GM21786 (cell line): ENCODE data around the gene DGKG.

Experiments
- ATAC-seq: cut with Tn5 transposase; IDR thresholded peaks from one replicate; pipeline ENCODE4 v1.9.1; 2021; ENCODE audit not compliant: unreplicated experiment

Gene DGKG

DNA sequence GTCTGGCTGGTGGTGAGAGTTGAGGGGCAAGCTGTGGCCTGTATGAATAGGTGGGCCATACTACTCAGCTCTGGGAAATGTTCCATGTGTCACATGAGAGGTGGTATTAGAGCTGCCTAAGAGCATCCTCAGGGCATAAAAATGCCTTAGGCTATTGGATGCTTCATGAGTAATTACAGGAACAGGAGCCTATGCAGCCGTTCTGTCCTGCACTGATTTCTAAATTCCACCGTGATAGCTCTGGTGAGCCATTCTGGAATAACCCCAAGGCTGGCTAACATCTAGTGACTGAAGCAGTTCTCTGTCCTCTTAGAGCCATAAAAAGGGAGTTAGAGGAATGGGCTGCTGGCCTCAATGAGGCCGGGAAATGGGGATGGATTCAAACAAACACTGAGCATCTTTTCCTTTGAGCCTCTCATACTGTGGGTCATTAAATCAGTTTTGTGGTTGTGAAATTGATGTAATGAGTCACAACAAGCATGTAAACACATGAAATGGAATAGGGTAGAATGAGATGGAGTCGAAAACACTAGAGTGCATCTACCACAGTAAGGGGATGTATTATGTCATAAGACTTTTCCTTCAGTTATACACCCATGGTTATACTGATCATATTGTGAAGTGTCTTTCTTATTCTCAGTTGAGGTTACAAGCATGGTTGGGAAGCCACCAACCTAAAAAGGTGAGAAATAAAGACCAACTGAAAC, 41.0 kb downstream of the DGKG start:
- no peak for ATAC-seq

DNA sequence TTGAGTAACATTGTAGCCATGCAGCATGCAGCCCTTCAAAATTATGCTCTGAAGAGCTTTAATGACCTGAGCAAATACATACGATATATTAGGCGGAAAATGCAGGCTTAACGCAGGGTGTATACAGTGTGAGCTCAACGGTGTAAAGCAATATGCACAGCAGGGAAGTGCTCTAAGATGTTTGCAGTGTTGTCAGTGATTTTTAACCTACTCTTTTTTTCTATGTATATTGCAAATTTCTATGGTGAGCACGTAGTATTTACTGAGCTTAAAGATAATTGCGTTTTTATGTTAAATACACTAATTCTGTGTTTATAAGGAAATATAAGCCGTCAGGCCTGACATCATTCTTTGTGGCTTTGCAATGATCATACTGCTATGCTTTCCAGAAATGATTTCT, 42.1 kb downstream of the DGKG start:
- ATAC-seq, result no peak

DNA sequence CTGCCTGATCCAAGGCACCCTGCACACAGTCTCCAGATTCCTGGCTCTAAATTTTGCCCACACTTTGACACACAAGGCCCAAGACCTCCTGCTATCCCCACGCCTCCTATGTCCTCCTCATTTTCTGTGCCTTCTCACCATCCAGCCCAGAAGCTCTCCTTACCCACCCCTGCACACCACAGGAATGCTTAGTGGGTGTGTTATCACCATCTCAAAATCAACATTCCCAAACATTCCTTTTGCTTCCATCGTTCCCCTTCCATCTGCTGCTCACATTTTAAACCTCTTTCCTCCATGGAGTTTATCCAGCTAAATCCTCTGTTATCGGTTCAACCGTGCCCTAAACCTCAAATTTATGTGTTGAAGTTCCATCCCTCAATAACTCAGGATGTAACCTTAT, 43.9 kb downstream of the DGKG start:
- ATAC-seq, result no peak

DNA sequence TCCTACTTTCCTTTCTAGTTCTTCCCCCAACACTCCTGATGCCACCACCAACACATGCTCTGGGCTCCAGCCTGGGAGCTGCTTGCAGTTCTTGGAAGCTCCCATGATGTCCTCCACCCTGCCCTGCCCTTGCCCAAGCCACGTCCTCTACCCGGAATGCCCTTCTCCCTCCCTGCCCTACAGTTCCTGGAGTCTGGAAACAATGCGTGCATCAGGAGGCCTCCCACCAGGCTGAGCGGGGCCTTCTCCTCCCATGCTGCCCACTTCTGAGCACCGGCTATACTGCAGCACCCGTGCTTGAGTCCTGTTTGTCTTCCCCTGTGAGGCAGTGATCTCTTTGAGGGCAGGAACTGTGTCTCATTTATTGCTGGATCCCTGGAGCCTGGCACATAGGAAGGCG, 44.6 kb downstream of the DGKG start:
- ATAC-seq, result no peak

DNA sequence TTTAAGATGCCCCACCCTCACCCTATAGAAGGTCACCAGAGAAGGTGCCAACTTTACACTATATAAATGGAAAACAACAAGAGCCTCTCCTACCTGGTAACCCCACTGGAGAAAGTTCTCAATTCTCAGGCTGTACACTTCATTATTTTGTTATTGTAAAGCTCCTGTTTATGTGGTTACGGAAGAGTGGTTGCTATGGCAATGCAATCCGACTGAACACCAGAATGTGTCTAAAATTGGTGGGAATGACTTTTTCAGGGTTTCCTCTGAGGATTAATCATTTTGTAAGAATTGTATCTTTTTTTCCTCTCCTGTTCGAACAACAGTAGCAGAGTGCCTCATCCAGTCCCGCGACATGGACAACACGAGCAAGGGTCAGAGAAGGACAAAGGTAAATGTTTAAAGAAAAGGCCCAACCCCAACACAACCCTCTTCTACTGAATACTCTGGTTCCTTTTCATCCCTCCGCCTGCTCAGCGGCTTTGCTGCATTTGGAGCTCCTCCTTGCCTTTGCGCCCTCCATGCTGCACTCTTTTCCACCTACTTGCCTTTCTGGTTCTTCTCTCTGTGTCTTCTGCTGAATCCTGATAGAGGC, 45.3 kb downstream of the DGKG start:
- no peak for ATAC-seq

DNA sequence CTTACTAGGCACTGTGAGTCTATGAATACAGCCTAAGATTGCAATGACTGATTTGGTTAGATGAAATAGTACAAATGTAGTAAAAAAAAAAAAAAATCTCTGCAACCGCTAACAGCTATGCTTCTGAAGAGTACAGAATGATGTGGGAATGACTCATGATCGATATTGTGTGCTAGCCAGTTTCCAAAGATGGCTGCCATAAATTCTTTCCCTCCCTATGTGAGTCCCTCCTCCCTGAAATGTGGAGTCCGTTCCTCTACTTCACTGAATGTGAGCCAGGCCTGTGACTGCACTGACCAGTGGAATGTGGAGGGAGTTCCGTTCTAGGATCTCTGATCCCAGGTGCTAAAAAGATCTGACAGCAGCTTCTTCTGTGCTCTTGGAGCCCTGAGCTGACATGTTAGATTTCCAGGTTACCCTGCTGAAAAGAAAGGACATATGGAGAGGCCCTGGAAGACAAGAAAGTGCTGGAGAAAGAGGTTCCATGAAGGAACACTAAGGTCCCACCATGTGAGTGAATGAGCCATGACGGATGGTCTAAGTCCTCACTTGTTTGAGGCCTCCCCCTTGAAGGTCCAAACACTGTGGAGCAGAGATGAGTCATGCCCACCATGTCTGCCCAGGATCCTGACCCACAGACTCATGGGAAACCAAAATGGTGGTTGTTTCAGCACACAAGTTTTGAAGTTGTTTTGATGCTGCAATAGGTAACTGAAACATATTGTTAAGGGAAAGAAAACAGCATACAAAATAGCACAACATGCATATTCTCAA, 46.3 kb downstream of the DGKG start:
- ATAC-seq, result no peak

DNA sequence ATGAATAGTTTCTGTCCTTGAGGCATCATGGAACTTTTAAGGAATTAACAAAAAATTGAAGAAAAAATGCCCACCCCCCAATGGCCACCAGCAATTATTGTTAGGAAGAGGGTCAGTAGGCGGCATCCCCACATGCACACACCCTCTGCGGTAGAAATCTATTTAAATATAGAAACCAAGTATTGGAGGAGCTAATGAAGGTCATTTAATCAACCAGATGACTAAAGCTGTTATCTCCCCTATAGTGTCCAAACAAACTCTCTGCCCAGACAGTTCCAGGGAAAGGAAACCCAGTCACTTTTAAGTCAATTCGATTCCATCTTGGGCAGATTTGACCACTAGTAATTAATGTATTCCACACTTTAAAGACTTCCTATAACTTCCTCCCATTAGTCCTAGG, 47.1 kb downstream of the DGKG start:
- no peak for ATAC-seq

DNA sequence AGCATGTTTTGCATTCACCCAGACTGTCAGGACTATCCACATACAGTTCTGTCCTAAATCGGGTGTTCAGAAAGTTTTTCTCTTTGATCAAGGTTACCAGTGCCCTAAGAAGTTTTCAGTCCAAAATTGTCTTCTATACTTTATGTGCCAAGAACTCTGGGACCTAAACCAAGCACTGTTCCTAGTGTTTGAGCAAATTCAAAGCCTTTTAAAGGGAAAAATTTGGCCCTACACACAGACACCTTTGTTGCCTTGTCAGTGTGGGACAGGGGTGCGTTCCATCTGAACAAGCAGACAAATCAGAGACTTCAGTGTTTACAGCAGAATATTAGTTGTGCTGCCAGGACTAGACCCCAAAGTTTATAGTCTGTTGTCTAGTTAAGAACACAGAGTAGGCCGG, 50.6 kb downstream of the DGKG start:
- ATAC-seq, result no peak

DNA sequence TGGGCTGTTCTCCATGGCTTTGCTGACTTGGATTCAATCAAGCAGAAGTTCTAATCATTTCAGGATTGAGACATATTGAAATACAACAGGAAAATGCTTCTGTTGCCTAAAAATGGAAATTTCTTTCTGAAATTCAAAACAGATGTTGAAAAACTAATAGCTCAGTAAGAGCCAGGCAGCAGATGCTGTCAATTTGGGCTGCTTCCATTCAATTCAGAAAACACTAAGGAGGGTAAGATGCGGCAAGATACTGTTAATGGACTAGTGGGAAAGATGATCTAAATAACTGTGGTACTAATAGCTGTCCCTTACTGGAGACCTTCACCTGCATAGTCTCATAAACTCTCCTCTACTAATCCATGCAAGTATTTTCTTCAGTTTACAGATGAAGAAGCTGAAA, 53.5 kb downstream of the DGKG start:
- no peak for ATAC-seq

DNA sequence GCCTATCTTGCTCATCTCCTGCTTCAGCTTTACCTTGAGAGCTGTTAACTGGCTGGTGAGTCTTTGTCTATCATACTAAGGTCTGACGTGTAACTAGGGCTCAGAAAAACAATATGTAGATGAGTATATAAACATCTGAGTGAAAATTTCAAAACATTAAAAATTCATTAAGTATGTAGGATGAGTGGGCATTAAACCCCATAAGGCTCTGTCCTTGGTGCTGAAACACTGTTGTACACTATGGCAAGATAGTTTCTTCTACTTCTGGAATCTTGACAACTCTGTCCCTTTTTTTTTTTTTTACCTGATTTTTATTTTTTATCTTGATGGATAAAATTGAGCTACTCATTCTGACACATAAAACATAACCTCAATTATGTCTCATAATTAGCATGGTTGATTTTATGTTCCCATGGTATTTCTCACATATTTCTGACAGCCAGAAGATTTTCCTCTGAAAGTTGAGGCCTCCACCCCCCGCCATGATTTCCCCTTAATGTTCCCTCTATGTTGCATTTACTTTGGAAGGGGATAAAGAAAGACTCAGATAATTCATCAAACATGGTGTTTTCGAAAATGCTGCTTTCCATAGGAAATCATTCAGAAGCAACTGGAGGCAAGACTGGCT, 54.3 kb downstream of the DGKG start:
- ATAC-seq, result no peak

DNA sequence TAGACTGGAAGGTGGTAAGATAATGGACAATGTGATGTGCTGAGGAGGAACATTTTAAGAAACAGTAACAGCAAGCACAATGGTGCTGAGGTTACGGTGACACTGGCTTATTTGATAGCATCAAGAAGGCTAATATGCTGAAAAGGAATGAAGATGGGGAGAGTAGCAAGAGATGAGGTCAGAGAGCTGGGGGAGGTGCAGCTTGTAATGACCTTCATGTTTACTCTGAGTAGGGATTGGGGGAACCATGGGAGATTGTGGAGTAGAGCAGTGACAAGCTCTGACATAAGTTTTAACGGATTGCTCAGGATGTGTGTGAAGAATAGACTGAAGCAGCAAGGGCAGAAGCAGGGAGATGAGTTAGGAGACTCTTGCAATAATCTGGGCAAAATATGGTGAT, 56.7 kb downstream of the DGKG start:
- ATAC-seq, result no peak

DNA sequence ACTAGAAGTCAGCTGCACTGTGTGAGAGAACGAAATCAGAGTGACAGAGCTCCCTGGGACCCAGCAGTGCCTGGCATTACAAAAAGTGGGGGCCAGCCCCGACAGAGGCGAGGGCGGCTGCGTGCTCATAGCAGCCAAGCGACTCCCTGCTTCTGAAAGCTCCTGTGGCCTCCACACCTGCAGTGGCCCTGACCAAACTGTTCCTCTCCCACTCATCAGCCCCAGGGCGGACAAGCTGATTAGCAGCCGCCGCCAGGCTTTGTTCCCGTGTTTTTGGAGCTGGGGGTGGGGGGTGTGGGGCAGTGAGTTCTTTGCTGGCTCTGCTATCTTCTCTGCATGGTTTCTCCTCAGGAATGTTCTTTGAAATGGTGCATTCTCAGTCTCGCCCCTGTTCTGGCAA, 58.1 kb downstream of the DGKG start:
- ATAC-seq, result no peak

DNA sequence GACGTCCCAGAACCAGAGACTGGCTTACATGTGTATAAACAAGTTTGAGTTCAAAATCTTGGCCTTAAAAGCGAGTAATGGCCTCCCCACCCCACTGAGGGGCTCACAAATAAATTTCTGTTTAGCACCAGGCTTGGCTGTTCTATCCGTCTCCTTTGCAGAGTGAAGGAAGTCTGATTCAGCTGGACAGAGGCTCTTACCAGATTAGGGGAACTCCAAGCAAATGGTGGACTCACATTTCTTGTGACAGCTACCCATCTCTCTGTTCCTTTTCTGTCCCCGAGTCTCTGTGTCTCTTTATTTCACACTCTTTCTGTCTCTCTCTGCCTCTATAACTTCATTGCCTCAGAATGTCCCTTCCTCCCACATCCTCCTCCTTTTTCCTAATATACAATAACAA, 62.7 kb downstream of the DGKG start:
- ATAC-seq, result no peak

DNA sequence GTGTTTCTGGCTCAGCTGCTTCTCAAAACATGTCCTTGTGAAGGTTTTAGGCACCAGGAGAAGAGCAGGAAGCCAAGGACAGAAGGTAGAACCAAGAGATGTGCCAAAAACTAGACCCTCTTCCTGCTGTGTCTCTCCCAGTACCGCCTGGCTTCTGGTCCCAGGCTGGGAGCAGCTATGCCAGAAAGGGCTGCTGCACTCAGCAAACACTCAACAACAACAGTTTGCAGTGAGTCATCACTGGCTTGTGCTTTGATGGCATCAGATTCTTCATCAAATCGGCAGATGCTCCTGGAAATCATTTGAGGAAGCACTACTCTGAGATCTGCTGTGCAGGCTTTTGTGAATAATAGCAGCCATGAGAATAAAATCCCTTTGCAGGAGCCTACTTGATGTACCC, 63.2 kb downstream of the DGKG start:
- ATAC-seq, result no peak

DNA sequence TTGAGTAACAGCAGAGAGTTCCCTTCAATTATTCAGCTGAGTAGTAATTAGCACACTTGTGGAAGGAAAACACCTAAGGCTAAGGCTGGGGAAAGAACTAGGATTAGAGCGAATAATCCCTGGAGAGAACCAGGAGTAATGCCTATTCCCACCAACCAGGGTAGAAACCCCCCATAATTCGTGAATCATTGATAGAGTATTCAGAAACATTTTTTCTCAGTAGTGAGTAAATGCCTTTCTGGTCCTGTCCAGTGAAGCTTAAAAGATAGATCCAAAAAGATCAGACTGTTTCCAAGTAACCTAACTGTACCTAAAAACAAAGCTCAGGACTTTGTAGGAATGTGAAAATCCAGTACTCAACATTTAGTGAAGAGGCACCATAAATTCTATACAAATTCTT, 71.2 kb downstream of the DGKG start:
- ATAC-seq, result no peak

DNA sequence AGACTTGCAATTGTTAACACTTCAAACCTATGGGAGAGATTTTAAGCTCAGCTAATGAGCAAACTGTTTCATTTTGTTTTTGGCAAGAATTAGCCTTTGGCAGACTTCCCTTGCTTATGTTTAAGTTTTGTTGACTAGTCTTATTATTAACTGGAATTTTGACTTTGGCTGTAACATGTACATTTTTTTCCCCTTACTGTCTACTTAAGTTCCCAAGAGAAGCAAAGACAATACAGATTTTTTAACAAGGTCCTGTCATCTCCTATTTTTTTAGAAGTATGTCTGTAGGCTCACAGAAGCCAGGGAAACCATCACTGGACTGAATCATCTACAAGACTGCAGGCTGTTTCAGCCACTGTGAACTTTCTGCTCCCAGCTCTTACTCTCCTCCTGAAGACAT, 74.3 kb downstream of the DGKG start:
- no peak for ATAC-seq

DNA sequence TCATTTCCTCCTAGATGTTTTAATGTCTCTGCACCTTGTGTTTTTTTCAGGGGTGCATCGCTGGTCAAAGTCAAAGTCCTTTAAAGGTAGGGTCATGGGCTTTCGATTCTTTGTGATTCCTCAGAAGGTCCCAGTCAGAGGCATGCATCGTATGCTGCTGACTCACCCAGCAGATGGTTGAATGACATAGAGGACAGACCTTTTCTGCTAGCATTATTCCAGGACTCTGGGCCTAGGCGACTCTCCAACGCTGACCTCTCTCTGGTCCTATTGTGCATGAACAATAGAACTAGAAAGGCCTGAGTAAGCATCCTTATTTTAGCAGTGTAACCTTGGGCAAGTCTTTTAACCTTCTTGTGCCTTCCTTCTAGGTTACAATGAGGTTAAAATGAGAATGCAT, 75.9 kb downstream of the DGKG start:
- no peak for ATAC-seq

DNA sequence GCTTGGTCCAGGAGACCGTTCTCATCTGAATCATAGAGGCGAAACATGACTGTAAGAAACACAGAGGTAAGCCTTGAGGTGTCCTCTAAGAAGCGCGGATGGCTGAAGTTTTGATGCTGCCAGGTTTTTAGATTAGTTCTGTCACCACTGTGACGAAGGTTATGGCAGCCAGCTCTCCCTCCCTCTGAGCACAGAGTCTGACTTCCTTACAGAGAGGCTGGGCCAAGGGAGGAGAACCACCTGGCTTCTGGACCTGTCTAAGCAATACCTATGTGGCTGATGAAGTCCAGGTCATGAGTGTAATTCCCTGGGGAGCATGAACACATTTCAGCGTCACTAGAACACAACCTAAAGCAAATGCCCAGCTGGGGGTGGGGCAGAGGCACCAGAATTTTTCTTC, 77.4 kb downstream of the DGKG start:
- no peak for ATAC-seq

DNA sequence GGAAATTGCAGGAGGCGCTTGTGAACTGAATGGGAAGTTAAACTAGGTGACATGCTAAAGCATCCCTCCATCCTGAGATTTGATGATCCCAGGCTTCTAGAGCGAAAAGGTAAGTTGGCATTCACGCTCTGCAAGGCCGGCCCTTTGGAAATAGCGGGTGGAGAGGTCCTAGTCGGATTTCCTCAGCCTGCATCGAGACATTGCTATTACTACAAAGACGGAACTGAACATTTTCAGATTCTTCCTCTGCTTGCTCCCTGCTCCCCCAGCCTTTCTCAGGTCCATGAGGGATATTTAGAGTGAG, 77.7 kb downstream of the DGKG start:
- no peak for ATAC-seq

DNA sequence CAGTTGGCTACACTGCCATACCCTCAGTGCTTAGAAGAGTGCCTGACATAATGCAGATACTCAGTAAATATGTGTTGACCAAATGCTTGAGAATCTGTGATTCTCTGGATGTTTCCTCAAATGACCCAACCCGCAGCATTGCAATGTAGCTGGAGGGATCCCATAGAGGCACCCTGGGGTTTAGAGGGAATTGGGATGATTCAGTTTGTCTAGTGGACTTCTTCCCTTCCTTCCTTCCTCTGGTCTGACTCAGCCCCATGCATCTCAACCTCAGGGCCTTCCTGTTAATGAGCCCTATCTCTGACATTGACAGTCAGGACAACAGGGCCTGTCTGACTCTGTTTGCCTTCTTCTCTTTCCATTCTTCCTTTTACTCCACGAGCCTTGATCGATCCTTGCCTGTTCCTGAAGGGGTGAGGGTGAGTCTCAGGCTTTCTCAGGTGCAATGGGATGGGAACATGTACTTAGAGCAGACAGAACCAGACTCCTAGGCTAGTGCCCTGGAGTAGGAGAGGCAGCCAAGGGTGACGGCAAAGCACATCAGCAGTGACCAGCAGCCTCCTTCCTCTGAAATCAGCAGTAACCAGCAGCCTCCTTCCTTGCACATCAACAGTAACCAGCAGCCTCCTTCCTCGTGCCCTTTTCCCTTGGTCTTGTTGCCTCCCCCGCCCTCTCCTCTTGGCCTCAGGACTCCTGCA, 78.2 kb downstream of the DGKG start:
- ATAC-seq, result no peak

DNA sequence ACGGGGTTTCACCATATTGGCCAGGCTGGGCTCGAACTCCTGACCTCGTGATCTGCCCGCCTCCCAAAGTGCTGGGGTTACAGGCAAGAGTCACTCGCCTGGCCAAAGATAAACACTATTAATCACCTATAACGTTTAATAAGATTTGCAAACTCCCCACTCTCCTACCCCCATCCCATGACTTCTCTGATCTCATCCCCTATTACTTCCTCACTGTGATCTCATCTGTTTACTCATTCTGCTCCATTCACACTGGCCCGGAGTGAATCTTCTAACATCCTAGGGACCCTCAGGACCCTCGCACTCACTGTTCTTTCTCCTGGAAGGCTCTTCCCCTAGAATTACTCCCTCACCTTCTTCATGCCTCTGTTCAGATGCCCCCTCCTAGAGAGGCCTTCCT, 78.9 kb downstream of the DGKG start:
- no peak for ATAC-seq

DNA sequence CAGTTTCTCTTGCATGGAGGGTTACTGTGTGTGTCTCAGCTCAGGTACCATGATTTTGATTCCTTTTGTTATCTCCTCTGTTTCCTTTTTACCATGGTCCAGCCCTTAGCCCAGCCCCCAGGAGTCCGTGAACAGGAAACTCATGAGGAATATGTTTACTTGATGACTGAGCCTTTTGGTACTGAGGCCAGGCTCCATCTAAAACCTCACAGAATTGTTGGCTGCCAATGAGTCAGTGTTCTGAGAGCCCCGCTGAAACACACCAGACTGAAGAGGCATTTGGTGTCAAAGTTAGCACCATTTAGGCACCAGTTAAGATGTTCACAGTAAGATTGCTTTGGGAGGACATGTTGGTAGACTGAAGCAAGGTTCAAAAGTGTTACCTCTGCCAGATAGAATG, 80.9 kb downstream of the DGKG start:
- ATAC-seq, result no peak
